ENCODE results near the gene MYO5B.

MYO5B gene

GRCh38 chr18:50069422-50069821, 125.5 kb downstream of the MYO5B start:
- DNase-seq: no peak

DNA sequence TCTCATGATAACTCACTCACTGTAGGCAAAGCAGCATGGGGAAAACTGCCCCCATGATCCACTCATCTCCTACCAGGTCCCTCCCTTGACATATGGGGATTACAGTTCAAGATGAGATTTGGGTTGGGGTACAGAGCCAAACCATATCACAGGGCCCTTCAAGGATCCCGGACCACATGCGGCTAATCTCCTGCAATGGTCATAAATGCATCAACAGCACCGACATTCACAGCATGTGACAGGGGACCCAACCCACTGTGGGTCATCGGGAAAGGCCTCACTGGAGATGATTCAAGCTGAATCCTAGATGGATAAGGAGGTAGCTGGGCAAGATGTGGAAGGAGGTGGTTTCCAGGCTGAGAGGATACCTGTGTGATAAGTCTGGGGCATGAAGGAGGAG, 129.4 kb downstream of the MYO5B start:
- DNase-seq: no peak

DNA sequence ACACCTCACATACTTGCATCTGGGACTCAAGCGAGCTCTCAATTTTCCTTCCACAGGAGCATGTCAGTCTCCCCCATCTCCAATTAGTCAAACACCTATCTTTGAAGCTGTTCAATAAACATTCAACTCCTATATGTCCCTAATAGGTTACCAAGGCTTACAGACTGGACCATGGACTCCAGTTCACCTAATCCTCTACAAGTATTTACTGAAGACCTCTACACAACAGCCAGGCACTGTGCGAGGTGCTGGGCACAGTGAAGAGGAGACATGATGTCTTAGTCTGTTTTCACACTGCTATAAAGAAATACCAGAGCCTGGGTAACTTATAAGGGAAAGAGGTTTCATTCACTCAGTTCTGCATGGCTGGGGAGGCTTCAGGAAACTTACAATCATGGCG, 129.9 kb downstream of the MYO5B start:
- no peak for DNase-seq

GRCh38 chr18:50061876-50062517, 132.9 kb downstream of the MYO5B start:
- DNase-seq: no peak

DNA sequence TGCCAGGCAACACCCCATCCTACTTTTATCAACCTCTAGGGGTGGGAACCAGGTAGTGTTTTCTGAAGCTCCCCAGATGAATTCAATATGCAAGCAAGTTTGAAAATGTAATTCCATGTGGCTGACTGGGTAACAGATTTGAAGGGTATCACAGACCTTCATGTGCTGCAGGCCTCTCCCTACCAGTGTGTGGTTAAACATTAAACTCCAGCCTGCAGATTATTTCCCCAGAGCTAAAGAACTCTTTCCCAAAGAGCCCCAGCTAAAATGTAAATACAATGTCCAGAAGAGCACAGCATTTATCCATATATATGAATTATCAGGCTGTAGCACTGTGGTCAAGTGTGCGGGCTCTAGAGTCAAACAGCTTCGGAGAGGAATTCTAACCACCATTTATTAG, 134.1 kb downstream of the MYO5B start:
- DNase-seq: no peak

DNA sequence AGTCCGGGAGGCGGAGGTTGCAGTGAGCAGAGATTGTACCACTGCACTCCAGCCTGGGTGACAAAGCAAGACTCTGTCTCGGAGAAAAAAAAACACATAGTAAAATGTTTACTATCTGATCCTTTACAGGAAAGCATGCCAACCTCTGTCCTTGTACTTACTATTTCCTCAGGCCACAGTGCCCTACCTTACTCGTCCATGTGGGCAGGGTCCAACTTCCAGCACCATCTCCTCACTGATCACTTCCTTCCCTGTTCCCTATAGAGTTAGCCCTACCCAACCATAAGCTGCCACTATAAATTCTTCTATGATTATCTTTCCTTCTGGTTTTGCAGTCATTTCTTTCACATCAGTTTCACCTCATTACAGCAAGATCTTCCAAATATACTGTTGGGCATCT, 136.2 kb downstream of the MYO5B start:
- no peak for DNase-seq

DNA sequence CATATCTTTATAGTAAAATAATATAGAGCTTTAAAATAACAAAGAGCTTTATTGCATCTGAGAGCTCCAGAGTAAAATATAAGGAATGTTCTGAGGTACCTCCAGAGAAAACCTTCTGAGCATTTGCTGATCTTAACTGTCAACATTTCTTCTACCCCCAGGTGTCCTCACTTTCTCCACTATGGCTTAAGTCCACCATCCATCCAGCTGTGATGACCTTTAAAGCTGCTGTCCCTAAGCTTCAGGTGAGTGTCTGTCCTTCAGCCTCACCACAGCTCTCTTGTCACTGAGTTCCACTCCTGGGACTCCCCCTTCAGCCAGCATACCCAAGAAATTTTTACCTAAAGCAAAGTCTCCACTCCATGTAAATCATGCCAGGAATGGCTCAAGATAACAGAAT, 137.9 kb downstream of the MYO5B start:
- DNase-seq: no peak

DNA sequence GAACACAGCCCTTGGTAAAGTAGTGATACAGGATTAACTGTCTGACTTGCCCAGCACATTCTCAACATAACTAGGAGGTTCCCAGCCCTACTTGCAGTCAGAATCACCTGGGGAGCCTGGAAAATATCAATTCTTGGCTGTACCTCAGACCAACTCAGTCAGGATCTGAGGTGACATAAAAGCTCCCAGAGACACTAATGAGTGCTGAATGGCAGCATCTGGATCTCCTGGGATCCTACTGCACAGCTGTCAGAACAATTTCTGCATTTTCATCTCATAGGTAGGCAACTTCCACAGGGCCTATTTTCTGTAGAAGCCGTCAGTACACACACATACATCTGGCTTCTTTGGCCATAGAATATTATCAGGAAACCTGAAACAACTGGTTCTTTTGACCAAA, 138.8 kb downstream of the MYO5B start:
- DNase-seq: no peak

DNA sequence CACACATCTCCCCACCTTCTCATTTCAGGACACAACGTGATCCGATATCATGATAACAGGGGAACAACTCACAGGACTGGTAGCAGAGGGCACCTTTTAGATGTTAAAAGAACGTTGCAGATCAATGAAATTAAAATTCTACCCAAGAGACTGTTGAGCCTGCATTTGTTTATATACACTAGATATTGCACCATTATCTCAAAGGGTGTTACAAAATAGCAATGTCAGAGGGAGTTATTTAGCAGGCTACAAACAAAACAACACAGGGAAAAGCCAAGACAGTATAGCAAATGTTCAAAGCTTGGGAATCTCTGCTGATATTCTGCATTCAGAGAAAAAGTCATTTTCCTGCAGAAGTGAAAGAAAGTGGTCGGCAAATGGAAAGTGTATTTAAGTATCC, 139.5 kb downstream of the MYO5B start:
- no peak for DNase-seq

DNA sequence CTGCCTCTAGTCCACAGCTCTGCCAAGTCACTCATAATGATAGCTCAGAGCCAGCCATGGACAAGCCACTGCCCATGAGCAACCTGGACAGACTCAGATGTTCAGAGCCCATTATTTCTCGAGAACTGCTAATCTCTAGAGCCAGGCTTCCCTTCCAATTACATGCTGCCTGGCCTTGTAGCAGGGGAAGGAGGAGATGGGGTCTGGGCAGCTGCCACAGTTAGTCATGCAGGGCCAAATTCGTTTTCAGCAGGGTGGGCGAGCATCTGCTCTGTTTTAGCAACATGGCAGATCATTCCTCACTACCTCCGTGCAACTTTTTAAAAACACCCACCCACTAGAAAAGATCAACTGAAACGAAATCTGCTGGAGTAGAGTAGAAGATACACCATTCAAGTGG, 141.8 kb downstream of the MYO5B start:
- DNase-seq: no peak

DNA sequence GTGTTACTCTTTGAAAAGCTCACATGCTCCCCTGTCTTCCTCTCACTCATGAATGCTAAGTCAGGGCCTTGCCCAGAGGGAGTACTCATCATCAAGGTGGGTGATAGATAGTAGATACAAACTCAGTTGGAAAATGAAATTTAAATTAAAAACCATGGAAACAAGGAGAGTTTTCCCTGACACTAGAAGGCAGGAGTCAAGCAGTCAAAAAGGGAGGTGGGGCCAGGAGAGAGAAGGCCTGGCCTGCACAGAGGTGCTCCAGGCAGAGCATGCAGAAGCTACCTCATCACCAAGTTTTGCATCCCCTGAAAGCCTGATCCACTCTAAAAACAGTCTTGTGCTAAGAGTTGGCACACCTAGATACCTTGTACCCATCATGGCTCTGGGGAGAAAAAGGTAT, 143.7 kb downstream of the MYO5B start:
- DNase-seq: no peak

DNA sequence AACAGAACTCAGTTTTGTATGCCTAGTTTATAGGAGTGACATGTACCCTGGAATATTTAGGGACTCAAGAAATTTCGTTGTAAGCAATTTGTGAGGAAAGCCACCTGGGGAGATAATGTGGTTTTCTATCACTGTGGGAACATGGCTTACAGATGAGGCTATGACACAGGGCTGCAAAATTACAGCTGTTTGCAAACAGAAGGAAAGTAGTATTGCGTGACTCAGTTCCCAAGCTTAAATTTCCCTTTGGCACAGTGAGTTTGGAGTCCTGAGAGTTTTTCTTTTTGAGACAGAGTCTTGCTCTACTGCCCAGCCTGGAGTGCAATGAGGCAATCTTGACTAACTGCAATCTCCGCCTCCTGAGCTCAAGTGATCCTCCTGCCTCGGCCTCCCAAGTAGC, 149.8 kb downstream of the MYO5B start:
- no peak for DNase-seq

DNA sequence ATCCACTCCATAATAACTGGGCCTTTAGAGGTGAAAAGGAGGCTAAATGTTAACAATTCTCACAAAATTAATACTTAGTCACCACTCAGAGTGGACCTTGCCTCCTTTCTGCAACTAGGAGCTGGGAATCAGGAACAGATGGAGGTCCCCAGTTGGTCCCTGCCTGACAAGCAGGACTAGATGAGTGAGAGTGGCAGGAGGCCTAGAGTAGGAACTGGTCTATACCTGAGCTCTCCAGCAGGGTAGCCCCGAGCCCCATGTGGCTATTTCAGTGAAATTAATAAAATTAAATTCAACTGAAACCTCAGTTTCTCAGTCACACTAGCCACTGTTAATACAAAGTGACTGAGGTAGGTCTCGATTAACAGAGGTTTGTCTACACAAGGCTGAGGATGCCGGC, 150.5 kb downstream of the MYO5B start:
- DNase-seq: no peak

GRCh38 chr18:50042611-50043010, 152.3 kb downstream of the MYO5B start:
- no peak for DNase-seq

DNA sequence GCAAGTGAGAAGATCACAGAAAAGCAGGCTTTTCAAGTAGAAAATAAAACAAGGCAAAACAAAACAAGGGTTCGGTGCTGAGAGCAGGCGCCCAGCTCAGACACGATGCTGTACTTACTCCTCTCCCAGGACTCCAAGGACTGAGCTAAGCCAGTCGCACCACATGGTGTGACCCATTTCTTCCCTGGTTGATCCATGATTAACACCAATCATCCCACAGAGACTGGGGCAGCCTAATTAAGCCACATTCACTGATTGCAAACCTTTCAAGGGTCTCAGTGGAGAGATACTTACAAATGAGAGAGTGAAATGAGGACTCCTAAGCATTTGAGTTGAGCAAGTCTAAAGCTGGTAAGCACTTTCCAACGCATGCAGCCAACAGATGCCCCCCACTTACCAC, 155.2 kb downstream of the MYO5B start:
- no peak for DNase-seq

- no peak for DNase-seq
Observed at GRCh38 chr18:50038448-50038847, 156.5 kb downstream of the MYO5B start.

GRCh38 chr18:50034029-50034428, 160.9 kb downstream of the MYO5B start:
- no peak for DNase-seq

- DNase-seq: no peak
Observed at GRCh38 chr18:50033004-50033403, 161.9 kb downstream of the MYO5B start.

GRCh38 chr18:50030146-50030545, 164.8 kb downstream of the MYO5B start:
- DNase-seq: no peak

- DNase-seq: no peak
Observed at GRCh38 chr18:50027996-50028395, 167.0 kb downstream of the MYO5B start.

- no peak for DNase-seq
Observed at GRCh38 chr18:50024466-50024865, 170.5 kb downstream of the MYO5B start.

DNA sequence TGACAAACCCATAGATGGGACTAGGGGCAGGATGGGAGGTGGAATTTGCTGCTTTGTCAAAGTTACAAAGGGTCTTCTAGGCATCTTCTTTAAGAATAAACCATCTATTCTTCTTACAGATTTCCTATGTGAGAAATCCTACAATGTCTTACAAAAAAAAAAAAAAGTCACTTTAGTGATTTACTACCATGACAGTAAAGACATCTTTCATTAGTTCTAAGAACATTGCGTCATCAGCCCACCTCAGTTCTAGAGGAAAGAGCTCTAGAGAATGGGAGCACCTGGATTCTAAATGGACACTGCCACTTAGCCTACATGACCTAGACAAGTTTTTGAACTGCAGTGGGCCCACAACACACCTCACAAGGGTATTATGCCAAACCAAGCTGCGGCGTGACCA, 172.0 kb downstream of the MYO5B start:
- no peak for DNase-seq

- DNase-seq: no peak
Observed at GRCh38 chr18:50014606-50015005, 180.3 kb downstream of the MYO5B start.

DNA sequence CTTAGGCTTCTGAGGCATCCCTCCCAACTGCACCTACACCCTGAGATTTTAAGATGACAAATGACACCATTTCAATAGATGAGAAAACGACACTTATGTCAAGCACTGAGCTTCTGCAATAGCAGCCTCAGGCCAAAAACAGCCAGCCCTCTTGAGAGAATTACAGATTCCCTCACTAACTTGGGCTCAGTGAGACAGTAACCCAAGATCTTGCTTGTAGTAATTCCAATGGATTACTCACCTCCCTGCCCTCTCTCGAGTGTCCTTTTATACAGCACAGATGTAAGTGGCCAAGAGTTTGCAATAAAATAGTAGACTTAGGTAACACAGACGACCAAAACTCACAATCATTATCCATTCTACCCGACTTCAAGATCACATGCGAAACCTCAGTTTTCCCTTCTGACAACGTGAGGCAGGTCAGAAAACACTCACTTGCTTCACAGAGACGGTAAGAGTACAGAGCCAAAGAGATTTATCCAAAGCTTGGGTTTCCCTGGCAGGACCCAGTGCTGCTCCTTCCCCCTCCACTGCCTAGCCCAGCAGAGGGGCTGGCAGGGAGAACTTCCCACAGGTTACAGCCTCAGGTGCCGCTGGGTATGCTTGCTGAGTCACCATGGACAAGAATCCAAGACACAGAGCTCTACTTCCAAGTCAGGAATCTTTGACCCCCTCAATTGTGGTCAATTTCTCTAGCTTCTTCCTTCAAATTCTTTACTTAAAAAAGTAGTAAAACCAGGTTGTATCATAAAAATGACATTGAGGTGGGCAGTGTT, 181.4 kb downstream of the MYO5B start:
- no peak for DNase-seq
